Large intestine (tissue), 3 donors: ENCODE measurements around the gene FRMD3. TPM values are rescaled to one million over a fixed set of nuclear protein-coding genes. Genes with fewer than 3 reads are reported as not detected.

ENCODE experiments used
- DNase-seq, 2 donors: peaks; one replicate each; pipeline versions ENCODE4 v3.0.0 to v3.0.0-alpha.2; 2013
- H3K27ac ChIP-seq: one replicate; pipeline ENCODE4 v1.5.1; 2013; ENCODE audit warnings: low read length
- H3K27me3 ChIP-seq: 2 replicates; pipeline ENCODE4 v1.6.1; 2013; ENCODE audit warnings: low read length; ENCODE audit not compliant: control insufficient read depth, insufficient read depth
- H3K36me3 ChIP-seq: 2 replicates; pipeline ENCODE4 v1.6.1; 2013; ENCODE audit warnings: low read length; ENCODE audit not compliant: control insufficient read depth, insufficient read depth
- H3K4me1 ChIP-seq: one replicate; pipeline ENCODE4 v1.6.1; 2013; ENCODE audit warnings: low read length; ENCODE audit not compliant: control insufficient read depth, insufficient read depth
- H3K4me3 ChIP-seq: one replicate; pipeline ENCODE4 v1.5.1; 2013; ENCODE audit warnings: low read length
- H3K9me3 ChIP-seq: one replicate; pipeline ENCODE4 v1.6.1; 2013; ENCODE audit warnings: mild to moderate bottlenecking, low read depth, low read length, moderate library complexity; ENCODE audit not compliant: control insufficient read depth
- WGBS: methylation state at CpG from one replicate; pipeline ENCODE4 v1.1.5; 2013; ENCODE audit warnings: low lambda C conversion rate; ENCODE audit not compliant: insufficient coverage; 5-methylcytosine and 5-hydroxymethylcytosine counted together
- polyA plus RNA-seq: library from polyadenylated mRNA; unstranded; fragments of 120-200 nt; gene quantifications from one replicate; pipeline ENCODE4 v1.2.1, GENCODE V29; 2013

Gene FRMD3
- polyA plus RNA-seq, 1 donor: 4.4 TPM

DNA sequence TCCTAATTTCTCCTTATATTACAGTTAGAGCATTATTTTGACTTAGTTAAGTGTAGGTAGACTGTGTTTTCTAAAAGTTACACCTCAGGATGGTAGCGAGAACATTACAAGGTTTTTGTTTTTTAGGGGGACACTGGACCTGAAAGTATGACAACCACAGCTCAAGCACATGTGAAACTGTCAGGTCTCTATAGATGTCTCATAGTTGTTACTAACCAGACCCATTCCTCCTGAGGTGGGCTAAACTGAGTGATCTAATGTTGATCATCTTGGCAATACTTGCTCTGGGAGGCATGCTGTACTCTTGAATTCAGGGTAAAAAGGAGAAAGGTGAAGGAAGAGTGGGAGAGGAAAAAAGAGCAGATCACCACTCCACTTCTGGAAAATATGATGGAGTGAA, 278.6 kb downstream of the FRMD3 start:
- no peaks in the 10 kb centered on the region for H3K36me3 ChIP-seq
- H3K4me1 ChIP-seq: no peaks in the 10 kb centered on the region
- H3K9me3 ChIP-seq: no peaks in the 10 kb centered on the region
- no peaks in the 10 kb centered on the region for H3K27me3 ChIP-seq
- WGBS: no CpG with 5 or more reads among the region's 1 CpG
- DNase-seq: no peak
- no peak overlapping the region for H3K27ac ChIP-seq
- no peak overlapping the region for H3K4me3 ChIP-seq

DNA sequence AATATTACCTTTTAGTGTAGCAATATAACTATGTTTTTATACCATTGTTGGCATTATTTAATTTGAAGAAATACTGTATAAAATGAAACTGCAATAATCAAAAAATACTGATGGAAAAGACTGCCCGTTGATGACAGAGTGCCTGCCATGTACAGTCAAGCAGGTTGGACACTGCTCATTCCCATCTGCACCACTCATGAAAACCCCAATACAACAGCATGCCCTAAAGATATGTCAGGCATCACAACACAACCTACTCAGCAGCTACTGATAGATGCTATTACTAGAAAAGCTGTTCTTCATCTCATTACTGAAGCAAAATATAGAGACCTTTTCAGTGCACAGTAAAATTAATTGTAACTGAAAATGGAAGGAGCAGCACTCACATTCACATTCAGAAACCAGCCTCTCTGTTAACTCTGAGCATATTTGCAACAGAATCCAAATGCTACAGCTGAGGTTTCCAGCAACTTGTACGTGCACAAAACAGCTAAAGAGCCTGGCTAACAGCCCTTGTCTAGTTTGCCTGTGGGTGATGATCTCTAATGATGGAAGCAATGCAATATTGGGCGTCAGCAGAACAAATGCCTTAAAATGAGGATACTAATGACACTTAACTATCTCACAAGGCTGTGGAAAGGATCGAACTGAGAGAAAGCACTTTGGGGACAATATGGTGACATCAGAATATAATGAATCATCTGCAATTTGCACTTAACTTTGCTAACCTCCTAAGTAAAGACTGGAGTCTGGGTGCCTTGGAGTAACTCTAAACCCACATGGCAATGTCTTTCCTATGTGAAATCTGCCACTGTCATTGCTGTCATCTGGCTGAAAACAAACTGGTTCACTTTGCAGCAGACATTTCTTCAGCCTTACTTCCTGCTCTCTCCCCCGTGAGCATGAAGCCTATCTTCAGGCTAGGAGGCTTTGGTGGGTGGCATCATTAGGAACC, 280.0 kb downstream of the FRMD3 start:
- Histone ChIP-seq H3K9me3 (no peaks in the 10 kb centered on the region), H3K27ac (no peak overlapping the region), H3K4me1 (no peaks in the 10 kb centered on the region), H3K27me3 (no peaks in the 10 kb centered on the region), H3K36me3 (no peaks in the 10 kb centered on the region), H3K4me3 (no peak overlapping the region)
- DNase-seq: no peak
- no CpG with 5 or more reads among the region's 5 CpGs for WGBS

DNA sequence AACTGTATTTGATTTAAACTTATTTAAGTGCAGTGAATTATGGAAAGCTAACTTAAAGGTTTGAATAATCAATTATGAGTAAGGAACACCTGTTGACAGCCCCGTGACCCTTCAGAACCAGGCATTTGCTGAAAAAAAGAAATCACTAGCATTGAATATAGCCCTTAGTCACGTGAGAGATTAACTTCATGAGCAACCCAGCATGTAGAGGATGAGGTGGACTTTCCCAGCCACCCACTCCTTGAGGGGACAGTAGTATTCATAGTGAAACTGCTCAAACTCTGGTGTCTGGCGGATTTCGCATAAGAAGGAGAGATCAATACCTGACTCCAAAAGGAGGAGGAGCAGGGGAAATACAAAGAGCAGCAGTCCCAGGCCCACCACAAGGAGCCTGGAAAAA, 290.5 kb downstream of the FRMD3 start:
- DNase-seq: no peak
- no peaks in the 10 kb centered on the region for H3K36me3 ChIP-seq
- no CpG with 5 or more reads among the region's 4 CpGs for WGBS
- H3K27me3 ChIP-seq: no peaks in the 10 kb centered on the region
- no peak overlapping the region for H3K4me3 ChIP-seq
- H3K27ac ChIP-seq: no peak overlapping the region
- H3K4me1 ChIP-seq: no peaks in the 10 kb centered on the region
- peaks cover 6% of the 10 kb centered on the region for H3K9me3 ChIP-seq

GRCh38 chr9:83245979-83246659, 292.1 kb downstream of the FRMD3 start:
- Histone ChIP-seq H3K27ac (no peak overlapping the region), H3K4me1 (no peaks in the 10 kb centered on the region), H3K9me3 (no peaks in the 10 kb centered on the region), H3K4me3 (no peak overlapping the region), H3K27me3 (no peaks in the 10 kb centered on the region), H3K36me3 (no peaks in the 10 kb centered on the region)
- 100% methylated on average over 1 of the region's 5 CpGs for WGBS
- DNase-seq: no peak

DNA sequence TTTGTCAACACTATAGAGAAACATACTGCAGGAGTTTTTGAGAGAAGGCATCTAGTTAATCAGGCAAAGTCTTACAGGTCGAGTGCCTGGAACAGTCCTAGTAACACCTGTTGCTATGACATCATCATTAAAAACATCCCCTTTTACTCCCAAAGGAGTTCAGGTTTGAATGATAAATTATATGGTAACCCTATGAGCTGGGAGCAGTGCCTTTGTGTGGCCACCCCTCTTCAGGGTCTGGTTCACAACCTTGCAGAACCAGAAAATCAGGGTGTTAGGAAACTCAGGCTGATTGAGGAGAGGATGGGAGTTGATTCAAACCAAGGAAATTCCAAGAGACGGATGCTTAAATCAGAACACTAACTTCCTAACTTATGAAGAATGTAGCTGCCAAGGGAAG, 296.1 kb downstream of the FRMD3 start:
- peaks cover 3% of the 10 kb centered on the region for H3K4me1 ChIP-seq
- no peak overlapping the region for H3K4me3 ChIP-seq
- DNase-seq: no peak
- H3K27ac ChIP-seq: no peak overlapping the region
- no peaks in the 10 kb centered on the region for H3K9me3 ChIP-seq
- no peaks in the 10 kb centered on the region for H3K36me3 ChIP-seq
- WGBS: no CpG with 5 or more reads among the region's 2 CpGs
- no peaks in the 10 kb centered on the region for H3K27me3 ChIP-seq

DNA sequence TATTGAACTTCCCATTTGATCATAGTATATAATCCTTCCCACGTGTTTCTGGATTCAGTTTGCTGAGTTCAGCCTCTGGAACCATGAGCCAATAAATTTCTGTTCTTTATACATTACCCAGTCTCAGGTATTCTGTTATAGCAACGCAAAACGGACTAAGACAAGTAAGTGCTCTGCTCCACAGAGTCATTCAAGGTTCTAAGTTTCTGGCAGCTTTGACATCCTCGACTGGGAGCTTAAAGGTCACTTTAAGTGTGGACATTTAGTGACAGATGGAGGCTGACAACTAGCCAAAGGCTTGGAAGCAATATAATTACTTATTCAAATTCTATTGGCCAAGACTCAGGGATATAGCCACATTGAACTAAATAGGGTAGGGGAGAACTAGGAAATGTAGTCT, 297.5 kb downstream of the FRMD3 start:
- Histone ChIP-seq H3K9me3 (no peaks in the 10 kb centered on the region), H3K4me3 (no peak overlapping the region), H3K36me3 (no peaks in the 10 kb centered on the region), H3K27me3 (no peaks in the 10 kb centered on the region), H3K4me1 (peaks cover 3% of the 10 kb centered on the region), H3K27ac (no peak overlapping the region)
- DNase-seq: no peak
- WGBS: no CpG with 5 or more reads among the region's 4 CpGs

DNA sequence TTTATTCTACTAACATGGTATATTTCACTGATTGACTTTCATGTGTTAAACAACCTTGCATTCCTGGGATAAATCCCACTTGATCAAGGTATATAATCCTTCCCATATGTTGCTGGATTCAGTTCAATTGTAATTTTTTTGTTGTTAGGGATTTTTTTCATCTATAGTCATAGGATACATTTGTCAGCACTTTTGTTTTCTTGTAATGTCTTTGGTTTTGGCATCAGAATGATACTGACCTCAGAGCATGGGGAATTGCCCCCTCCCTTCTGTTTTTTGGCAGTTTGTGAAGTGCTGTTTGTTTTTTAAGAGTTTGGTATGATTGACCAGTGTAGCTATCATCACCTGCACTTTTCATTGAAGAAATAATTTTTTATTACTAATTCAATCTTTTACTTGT, 298.5 kb downstream of the FRMD3 start:
- Histone ChIP-seq H3K9me3 (no peaks in the 10 kb centered on the region), H3K27me3 (no peaks in the 10 kb centered on the region), H3K36me3 (no peaks in the 10 kb centered on the region), H3K4me3 (no peak overlapping the region), H3K4me1 (peaks cover 3% of the 10 kb centered on the region), H3K27ac (no peak overlapping the region)
- DNase-seq: no peak

DNA sequence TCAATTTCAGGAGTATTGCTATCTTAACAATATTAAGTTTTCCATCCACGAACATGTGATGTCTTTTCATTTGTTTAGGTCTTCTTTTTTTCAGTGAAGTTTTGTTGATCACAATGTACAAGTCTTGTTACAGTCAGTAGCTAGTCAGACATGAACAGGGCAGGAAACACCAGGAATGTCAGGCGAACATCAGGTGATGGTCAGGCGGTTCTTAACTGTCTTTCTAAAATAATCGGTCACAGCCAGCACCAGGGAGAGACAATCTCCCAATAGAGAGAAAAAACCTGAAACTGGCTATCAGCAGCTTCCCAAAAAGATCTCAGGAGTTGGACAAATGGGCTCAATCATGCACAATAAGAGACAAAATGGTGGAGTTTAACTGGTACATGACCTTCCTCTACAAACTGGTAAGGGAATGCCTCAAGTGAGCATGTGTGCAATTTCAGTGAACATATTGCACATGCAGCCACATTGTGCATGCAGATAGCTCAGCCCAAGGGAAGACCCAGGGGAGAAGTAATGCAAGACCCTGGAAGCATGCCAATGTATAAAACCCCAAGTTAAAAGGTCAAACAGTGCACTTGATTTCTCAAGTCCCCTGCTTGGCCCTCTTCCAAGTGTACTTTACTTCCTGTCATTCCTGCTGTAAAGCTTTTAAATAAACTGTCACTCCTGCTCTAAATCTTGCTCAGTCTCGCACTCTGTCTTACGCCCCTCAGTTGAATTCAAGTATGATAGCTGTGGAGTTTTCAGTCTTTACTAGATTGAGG, 299.1 kb downstream of the FRMD3 start:
- H3K27me3 ChIP-seq: no peaks in the 10 kb centered on the region

DNA sequence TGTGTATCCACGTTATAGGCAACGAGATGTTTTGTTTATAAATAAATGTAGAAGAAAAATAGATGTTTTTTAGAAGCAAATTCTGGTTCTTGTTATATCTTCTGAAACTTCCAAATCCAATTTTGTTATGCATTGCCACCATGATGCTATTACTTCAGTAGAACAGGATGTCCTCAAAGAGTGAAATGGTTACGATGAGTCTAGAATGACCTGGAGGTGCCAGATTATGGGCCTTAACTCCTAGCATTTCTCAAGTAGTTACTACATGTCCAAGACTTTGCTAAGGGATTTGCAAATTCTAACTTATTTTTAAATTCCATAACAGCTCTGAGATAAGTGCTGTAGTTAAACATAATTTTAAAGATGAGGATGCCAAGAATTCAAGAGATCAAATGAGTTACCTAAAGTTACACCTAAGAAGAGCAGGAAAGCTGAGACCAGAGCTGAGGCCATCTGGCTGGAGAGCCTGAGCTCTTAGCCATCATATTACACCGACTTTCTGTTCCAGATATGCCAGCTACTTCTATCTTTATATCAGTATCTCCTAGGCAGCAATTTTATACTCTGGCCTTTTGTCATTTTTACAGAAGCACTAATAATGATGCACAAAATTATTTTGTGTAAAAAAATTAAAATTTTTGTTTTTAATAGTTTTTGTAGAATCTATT, 302.0 kb downstream of the FRMD3 start:
- Histone ChIP-seq H3K27me3 (no peaks in the 10 kb centered on the region), H3K4me3 (no peak overlapping the region), H3K36me3 (no peaks in the 10 kb centered on the region), H3K9me3 (no peaks in the 10 kb centered on the region), H3K27ac (no peak overlapping the region), H3K4me1 (peaks cover 3% of the 10 kb centered on the region)
- DNase-seq: no peak
- WGBS: 80% methylated on average over 2 of the region's 4 CpGs

More for the DNA sequence above, 299.1 kb downstream of the FRMD3 start:
- Histone ChIP-seq H3K36me3 (no peaks in the 10 kb centered on the region), H3K4me3 (no peak overlapping the region), H3K27ac (no peak overlapping the region), H3K9me3 (no peaks in the 10 kb centered on the region), H3K4me1 (peaks cover 3% of the 10 kb centered on the region)
- 57% methylated on average over 2 of the region's 6 CpGs for WGBS
- DNase-seq: peak; percentile 53 to 81

DNA sequence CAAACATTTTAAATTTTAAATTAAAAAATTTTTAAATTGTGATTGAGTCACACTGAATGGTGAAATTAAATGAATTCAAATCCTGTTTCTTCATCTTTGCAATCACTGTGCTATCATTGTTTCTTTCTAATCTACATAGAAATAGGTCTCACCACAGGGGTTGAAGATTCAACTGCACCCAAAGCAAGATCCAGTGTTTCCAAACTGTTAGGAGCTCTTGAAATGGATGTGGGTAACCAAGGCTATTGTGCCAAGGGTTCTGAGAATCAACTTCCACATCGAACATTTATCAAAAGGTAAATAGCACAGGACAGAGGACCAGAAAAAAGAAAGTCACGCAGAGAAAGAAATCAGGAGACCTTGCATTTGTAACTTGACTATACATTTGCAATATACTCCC, 302.7 kb downstream of the FRMD3 start:
- Histone ChIP-seq H3K27me3 (no peaks in the 10 kb centered on the region), H3K27ac (no peak overlapping the region), H3K4me1 (peaks cover 3% of the 10 kb centered on the region), H3K4me3 (no peak overlapping the region), H3K36me3 (no peaks in the 10 kb centered on the region), H3K9me3 (no peaks in the 10 kb centered on the region)
- no peak for DNase-seq
- 17% methylated on average over 1 of the region's 2 CpGs for WGBS
